K562 (cell line): ENCODE data around the gene DGCR2. TPM values are rescaled to one million over a fixed set of nuclear protein-coding genes. Genes with fewer than 3 reads are reported as not detected.

Experiments
- ATF1 ChIP-seq, 2 experiments: fragments of 450-650 bp in 1 of 2; IDR thresholded peaks; 2 replicates each; pipeline ENCODE4 v1.6.1; 2016; ENCODE audit warnings: missing compliant biosample characterization in 1 of 2, missing genetic modification characterization in 1 of 2
- BMI1 ChIP-seq: fragments of 150-350 bp; IDR thresholded peaks from 2 replicates; pipeline ENCODE4 v1.6.1; 2014; ENCODE audit warnings: low read length
- BRD4 ChIP-seq: fragments of 200-600 bp; sonication (generic); IDR thresholded peaks from 2 replicates; pipeline ENCODE4 v1.6.1; 2017; ENCODE audit warnings: inconsistent platforms
- CCNT2 ChIP-seq: IDR thresholded peaks from 2 replicates; pipeline ENCODE4 v1.6.1; 2011; ENCODE audit warnings: borderline replicate concordance, low read depth, mild to moderate bottlenecking, moderate library complexity, mixed read lengths, low read length; ENCODE audit not compliant: insufficient read length; ENCODE audit errors: extremely low read depth
- DNMT1 ChIP-seq: fragments of 450-650 bp; IDR thresholded peaks from 2 replicates; pipeline ENCODE4 v1.6.1; 2016; ENCODE audit warnings: antibody characterized with exemption, mild to moderate bottlenecking
- EGR1 ChIP-seq: fragments of 450-650 bp; conservative IDR thresholded peaks from 2 replicates; pipeline ENCODE4 v1.6.1; 2017; ENCODE audit warnings: mild to moderate bottlenecking
- HBP1 ChIP-seq: fragments of 450-650 bp; formaldehyde crosslinking; IDR thresholded peaks from 2 replicates; pipeline ENCODE4 v1.4.0; 2022; ENCODE audit warnings: missing genetic modification characterization
- HINFP ChIP-seq: fragments of 450-650 bp; conservative IDR thresholded peaks from 2 replicates; pipeline ENCODE4 v1.6.1; 2016; ENCODE audit warnings: missing genetic modification characterization, low read depth, mild to moderate bottlenecking, control low read depth, missing compliant biosample characterization
- KDM1A ChIP-seq, 2 experiments: fragments of 450-650 bp; IDR thresholded peaks; 2 replicates each; pipeline ENCODE4 v1.6.1; 2016; ENCODE audit warnings: mild to moderate bottlenecking in 2 of 2
- MAFK ChIP-seq: IDR thresholded peaks from 2 replicates; pipeline ENCODE4 v1.6.1; 2011; ENCODE audit warnings: low read length, improper control_type of control experiment
- MEF2D ChIP-seq: conservative IDR thresholded peaks from 2 replicates; pipeline ENCODE4 v1.6.1; 2016; ENCODE audit warnings: low read depth, missing genetic modification characterization, missing compliant biosample characterization
- MYNN ChIP-seq, 2 experiments: sonication (generic); formaldehyde crosslinking in 1 of 2; IDR thresholded peaks; 2 replicates each; pipeline versions ENCODE4 v1.5.0 to v1.6.1; 2016 to 2020; ENCODE audit warnings: antibody characterized with exemption in 1 of 2, missing genetic modification reagents in 1 of 2
- RBFOX2 ChIP-seq: fragments of 200-400 bp; formaldehyde crosslinking; IDR thresholded peaks from 2 replicates; pipeline ENCODE4 v1.6.1; 2017; ENCODE audit warnings: low read depth, mild to moderate bottlenecking, low read length, moderate library complexity
- RCOR1 ChIP-seq, 2 experiments: IDR thresholded peaks; 2 replicates each; pipeline ENCODE4 v1.6.1; 2012; ENCODE audit warnings: low read depth in 2 of 2, low read length in 2 of 2, borderline replicate concordance in 1 of 2, improper control_type of control experiment in 1 of 2
- RFX7 ChIP-seq: fragments of 250-450 bp; sonication (Bioruptor Pico); IDR thresholded peaks from 2 replicates; pipeline ENCODE4 v1.5.1; 2021; ENCODE audit warnings: mild to moderate bottlenecking
- SREBF2 ChIP-seq: sonication (generic); formaldehyde crosslinking; IDR thresholded peaks from 2 replicates; pipeline ENCODE4 v1.4.0; 2020; ENCODE audit warnings: mild to moderate bottlenecking, missing genetic modification reagents
- SRSF1 ChIP-seq: fragments of 200-400 bp; formaldehyde crosslinking; IDR thresholded peaks from 2 replicates; pipeline ENCODE4 v1.6.1; 2017; ENCODE audit warnings: mild to moderate bottlenecking, low read depth, low read length, moderate library complexity
- STAT5A ChIP-seq: IDR thresholded peaks from 2 replicates; pipeline ENCODE4 v1.6.1; 2012; ENCODE audit warnings: low read length, inconsistent platforms, borderline replicate concordance
- TRIM24 ChIP-seq, 2 experiments: fragments of 450-650 bp; IDR thresholded peaks; 2 replicates each; pipeline ENCODE4 v1.6.1; 2016
- ZBTB8A ChIP-seq: fragments of 450-650 bp; IDR thresholded peaks from 2 replicates; pipeline ENCODE4 v1.6.1; 2018; ENCODE audit warnings: mild to moderate bottlenecking, moderate library complexity; ENCODE audit not compliant: partially characterized antibody
- ZNF639 ChIP-seq, 2 experiments: fragments of 200-800 bp in 1 of 2; sonication (Bioruptor generic) in 1 of 2; sonication (generic) in 1 of 2; formaldehyde crosslinking in 1 of 2; IDR thresholded peaks in 1 of 2; conservative IDR thresholded peaks in 1 of 2; 2 replicates each; pipeline versions ENCODE4 v1.5.0 to v1.6.1; 2016 to 2020; ENCODE audit warnings: missing compliant biosample characterization in 1 of 2, missing genetic modification characterization in 1 of 2, missing genetic modification reagents in 1 of 2
- ZNF696 ChIP-seq: fragments of 250-450 bp; sonication (Bioruptor Pico); conservative IDR thresholded peaks from 2 replicates; pipeline ENCODE4 v1.4.0; 2020; ENCODE audit warnings: mild to moderate bottlenecking, moderate library complexity
- ZNF778 ChIP-seq: fragments of 450-650 bp; formaldehyde crosslinking; IDR thresholded peaks from 2 replicates; pipeline ENCODE4 v1.4.0; 2020; ENCODE audit warnings: mild to moderate bottlenecking, moderate library complexity
- polyA plus RNA-seq, 8 experiments: library from polyadenylated mRNA; depleted of rRNA in 4 of 8; stranded (reverse) in 5 of 8; unstranded in 3 of 8; fragments of >200 nt; fragmentation: Nextera tagmentation in 2 of 8; fragmentation: Illumina TruSeq in 1 of 8; extraction: Ambion mirVana in 2 of 8; extraction: Trizol in 1 of 8; gene quantifications; 2 replicates each; pipeline versions ENCODE4 v1.2.1 to v1.2.3, GENCODE V29; 2011 to 2014; ENCODE audit warnings: inconsistent platforms in 1 of 8, missing spikeins in 1 of 8
- total RNA-seq, 7 experiments: library from RNA; depleted of rRNA in 6 of 7; stranded (reverse); fragments of >200 nt in 6 of 7; fragmentation: Illumina TruSeq in 2 of 7; extraction: Trizol in 2 of 7; gene quantifications; 2 replicates each; pipeline versions ENCODE4 v1.2.1 to v1.2.3, GENCODE V29; 2011 to 2021; ENCODE audit warnings: low replicate concordance in 1 of 7
- TF ChIP-seq, protein P1 (sequence below): fragments of 450-650 bp; formaldehyde crosslinking; IDR thresholded peaks from 2 replicates; pipeline ENCODE4 v1.4.0; 2020; ENCODE audit warnings: mild to moderate bottlenecking, moderate library complexity

DGCR2 gene
- total and polyA plus RNA-seq, 9 of the 15 experiments (the other 6 are each of a cell fraction or from before 2014, with no cell fraction given) = 0.69 to 101 (median 56.4) TPM

GRCh38 chr22:19108807-19109197, 13.4 kb downstream of the DGCR2 start (continued):
- TF ChIP-seq ZNF639 (CRISPR knock-in tag; conservative IDR thresholded peaks at IDR 0.05 in 1 of 2, IDR thresholded peaks at IDR 0.05 in 1 of 2) (no peak), STAT5A (no peak), ZBTB8A (no peak), HBP1 (CRISPR knock-in tag) (peak; percentile 55; the same call in 1 of the 2 replicates), ATF1 (CRISPR knock-in tag; IDR thresholded peaks at IDR 0.05) (no peak), ATF1 (tag; IDR thresholded peaks at IDR 0.05) (no peak), SRSF1 (no peak), BRD4 (no peak), EGR1 (no peak), MEF2D (tag) (no peak), RCOR1 (IDR thresholded peaks at IDR 0.05; ENCODE audit: borderline replicate concordance in 1 of 2, low read depth in 2 of 2, low read length in 2 of 2) (peak in 1 of 2 experiments; percentile 72; a peak in 1 of 4 replicates), MAFK (peak; percentile 49; the same call in 1 of the 2 replicates), ZNF696 (no peak), MYNN (IDR thresholded peaks at IDR 0.05) (no peak), MYNN (CRISPR knock-in tag; IDR thresholded peaks at IDR 0.05) (no peak), HINFP (no peak), ZNF778 (no peak), DNMT1 (no peak), CCNT2 (no peak), RFX7 (no peak), RBFOX2 (no peak), SREBF2 (CRISPR knock-in tag) (no peak), BMI1 (no peak), TRIM24 (IDR thresholded peaks at IDR 0.05) (no peak), KDM1A (IDR thresholded peaks at IDR 0.05) (peak; percentile 79 to 87)
- TF ChIP-seq, protein P1, sequence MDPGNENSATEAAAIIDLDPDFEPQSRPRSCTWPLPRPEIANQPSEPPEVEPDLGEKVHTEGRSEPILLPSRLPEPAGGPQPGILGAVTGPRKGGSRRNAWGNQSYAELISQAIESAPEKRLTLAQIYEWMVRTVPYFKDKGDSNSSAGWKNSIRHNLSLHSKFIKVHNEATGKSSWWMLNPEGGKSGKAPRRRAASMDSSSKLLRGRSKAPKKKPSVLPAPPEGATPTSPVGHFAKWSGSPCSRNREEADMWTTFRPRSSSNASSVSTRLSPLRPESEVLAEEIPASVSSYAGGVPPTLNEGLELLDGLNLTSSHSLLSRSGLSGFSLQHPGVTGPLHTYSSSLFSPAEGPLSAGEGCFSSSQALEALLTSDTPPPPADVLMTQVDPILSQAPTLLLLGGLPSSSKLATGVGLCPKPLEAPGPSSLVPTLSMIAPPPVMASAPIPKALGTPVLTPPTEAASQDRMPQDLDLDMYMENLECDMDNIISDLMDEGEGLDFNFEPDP (CRISPR knock-in tag) = peak; percentile 26; the same call in 1 of the 2 replicates
